GM21360 (cell line): ENCODE results near the gene TGM2.

ENCODE experiments used
- ATAC-seq: cut with Tn5 transposase; IDR thresholded peaks from one replicate; pipeline ENCODE4 v1.9.1; 2021; ENCODE audit warnings: mild to moderate bottlenecking, moderate library complexity; ENCODE audit not compliant: unreplicated experiment

TGM2 gene

GRCh38 chr20:38165089-38165965 is at the start of gene TGM2:
TGM2 (minus strand) TSS chr20:38165270; CDS start chr20:38165198, 72 bp downstream.
- no peak for ATAC-seq

GRCh38 chr20:38214256-38215193 is 49.5 kb upstream of the TGM2 start:
- ATAC-seq: no peak

- no peak for ATAC-seq
These were observed 48.5 kb upstream of the TGM2 start for GRCh38 chr20:38213607-38213940.

DNA sequence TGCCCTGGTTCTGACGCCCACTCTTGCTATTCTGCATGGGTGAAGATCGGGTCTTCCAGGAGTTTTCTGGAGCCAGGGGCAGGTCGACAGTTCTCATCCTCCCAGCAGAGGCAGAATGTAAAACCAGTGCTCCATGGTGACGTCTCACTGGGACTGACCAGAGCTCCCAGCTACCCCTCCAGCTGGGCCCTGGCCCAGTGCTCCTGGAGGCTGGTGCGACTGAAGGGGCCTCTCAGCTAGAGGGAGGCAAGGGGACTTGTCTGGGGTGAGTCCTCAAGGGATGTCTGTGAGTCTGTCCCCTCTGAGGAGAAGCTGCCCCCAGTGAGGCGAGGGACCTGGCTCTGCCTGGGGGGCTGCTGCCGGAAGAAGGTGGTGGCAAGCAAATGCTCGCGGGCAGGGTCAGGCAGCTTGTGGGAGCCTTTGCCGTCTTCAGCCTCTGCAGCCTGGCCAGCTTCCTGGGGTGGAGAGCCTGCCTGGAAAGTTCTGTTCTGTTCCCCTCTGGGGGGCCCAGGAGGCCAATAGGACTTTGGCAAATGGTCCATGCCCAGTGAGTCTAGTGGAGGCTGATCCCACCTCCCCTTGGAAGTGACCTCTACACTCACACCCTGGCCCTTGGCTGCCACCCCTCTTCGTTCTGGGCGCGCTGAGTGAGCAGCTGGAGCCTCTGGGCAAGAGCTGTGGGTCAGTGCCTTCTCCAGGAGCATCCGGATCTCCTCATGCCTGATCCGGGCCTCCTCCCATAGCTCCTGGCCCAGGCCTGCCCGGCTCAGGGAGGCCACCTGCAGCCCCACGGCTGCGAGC is 47.9 kb upstream of the TGM2 start:
- no peak for ATAC-seq

GRCh38 chr20:38211200-38212097 is 46.4 kb upstream of the TGM2 start:
- no peak for ATAC-seq

GRCh38 chr20:38210741-38211140 is 45.7 kb upstream of the TGM2 start:
- ATAC-seq: no peak

DNA sequence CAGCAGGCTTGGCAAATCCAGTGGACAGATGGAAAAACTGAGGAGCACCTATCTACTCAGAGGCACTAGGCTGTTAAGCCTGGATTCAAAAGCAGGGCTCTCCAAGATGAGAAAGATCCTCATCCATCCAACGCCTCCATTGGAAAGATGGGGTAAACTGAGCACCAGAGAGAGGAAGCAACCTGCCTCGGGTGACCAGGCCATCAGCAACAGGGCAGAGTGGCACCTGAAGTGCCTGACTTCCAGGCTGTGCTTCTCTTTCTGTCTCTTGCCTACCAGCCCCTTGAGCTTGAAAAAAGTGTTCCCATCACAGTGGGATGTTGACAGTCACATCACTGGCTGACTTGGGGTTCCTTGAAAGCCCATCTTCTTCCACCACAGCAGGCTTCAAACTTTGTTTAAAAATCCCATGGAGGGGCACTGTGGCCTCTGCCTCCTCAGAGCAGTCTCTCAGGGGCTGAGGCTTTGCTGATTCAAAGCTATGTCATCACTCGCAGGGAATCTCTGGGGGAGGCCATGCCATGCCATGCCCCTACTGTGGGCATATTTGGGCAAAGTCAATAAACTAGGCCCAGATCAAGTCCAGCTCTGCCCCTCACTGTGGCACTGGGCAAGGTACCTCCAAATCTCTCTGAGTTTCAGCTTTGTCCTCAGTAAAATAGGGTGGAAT is 44.8 kb upstream of the TGM2 start:
- ATAC-seq: no peak

DNA sequence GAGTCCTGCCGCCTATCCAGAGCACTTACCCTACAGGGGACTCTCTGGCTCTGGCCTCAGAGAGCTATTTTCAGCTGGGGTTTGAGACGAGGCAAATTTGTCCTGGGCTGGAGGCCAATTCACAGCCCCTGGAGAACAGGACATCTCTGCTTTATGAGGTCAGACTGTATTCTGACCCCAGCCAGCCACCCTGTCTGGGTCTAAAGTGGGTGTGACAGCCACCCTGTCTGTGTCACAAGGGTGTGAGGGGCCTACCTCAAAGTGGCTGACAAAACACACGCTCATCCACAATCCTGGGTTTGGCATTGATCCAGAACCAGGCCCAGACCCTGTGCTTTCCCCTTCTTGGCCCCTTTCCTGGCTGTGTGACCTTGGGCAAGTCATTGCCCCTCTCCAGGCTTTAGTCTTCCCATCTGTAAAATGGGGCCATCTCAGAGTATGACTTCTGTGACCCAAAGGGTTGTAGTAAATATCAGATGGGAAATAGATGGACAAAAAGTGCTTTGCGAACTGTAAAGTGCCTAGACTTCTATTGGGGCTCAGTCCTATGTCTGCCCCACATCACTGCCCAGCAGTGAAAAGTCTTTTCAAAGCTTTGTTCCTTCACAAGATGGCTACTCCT is 44.1 kb upstream of the TGM2 start:
- no peak for ATAC-seq

- no peak for ATAC-seq
These were observed 43.5 kb upstream of the TGM2 start for GRCh38 chr20:38208523-38208922.

DNA sequence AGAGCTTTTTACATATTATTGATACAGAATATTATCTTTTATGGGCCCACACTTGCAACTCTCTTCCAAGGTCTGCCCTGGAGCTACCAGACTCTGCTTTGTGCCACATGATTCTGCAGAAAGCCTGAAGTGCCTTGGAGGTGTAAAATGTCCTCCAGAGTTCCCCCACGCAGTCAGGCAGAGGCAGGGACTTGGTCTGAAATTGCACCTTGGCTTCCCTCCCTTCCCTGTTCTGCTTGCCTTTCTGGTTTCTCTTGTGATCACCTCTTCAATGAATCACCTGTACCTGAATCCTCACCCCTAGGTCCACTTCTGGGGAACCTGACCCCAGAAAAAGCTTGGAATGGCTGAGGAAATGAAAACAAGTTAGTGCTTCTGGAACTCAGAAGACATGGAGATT is 43.0 kb upstream of the TGM2 start:
- ATAC-seq: no peak

GRCh38 chr20:38207621-38208020 is 42.6 kb upstream of the TGM2 start:
- ATAC-seq: no peak

DNA sequence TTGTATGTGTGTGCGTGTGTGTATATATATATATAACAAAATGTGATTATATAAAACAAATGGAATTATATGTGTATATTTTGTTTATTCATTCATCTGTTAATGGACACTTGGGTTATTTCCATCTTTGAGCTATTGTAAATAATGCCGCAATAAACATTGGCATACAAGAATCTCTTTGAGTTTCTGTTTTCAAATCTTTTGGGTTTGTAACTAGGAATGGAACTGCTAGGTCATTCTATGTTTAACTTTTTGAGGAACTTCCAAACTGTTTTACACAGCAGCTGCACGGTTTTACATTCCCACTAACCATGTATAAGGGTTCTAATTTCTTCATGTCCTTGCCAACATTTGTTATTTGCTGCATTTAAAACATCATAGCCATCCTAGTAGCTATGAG is 39.9 kb upstream of the TGM2 start:
- no peak for ATAC-seq

- no peak for ATAC-seq
These were observed 38.9 kb upstream of the TGM2 start for GRCh38 chr20:38203981-38204357.

- no peak for ATAC-seq
These were observed 38.4 kb upstream of the TGM2 start for GRCh38 chr20:38203337-38203980.

GRCh38 chr20:38202982-38203293 is 37.9 kb upstream of the TGM2 start:
- no peak for ATAC-seq

GRCh38 chr20:38202153-38202981 is 37.3 kb upstream of the TGM2 start:
- no peak for ATAC-seq

DNA sequence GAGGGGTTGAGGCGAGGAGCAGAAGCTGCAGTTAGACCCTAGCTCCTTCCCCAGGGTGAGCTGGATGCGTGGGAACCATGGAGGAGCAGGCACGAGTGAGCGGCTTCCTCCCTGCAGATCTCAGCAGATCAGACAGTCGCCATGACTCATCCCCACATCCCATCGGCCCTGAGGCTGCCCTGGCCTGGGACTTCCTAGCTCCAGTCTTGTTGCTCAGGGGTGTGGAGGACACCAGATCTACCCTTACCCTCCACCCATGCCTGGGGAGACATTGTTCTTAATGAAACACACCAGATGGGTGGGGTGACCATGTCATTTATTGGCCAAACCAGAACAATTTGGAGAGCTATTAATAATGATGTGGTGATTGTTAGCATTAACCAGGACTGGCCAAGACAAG is 36.3 kb upstream of the TGM2 start:
- ATAC-seq: no peak

- ATAC-seq: no peak
These were observed 35.6 kb upstream of the TGM2 start for GRCh38 chr20:38200646-38201045.
